Thyroid gland (tissue), 4 donors: Measurements from ENCODE around the gene MB.

Experiments used
- CTCF ChIP-seq, 6 experiments: fragments of 200-600 bp in 3 of 6; fragments of 450-650 bp in 3 of 6; sonication (generic) in 3 of 6; IDR thresholded peaks; one replicate each; pipeline ENCODE4 v1.5.1; 2016 to 2019; ENCODE audit warnings: antibody characterized with exemption in 6 of 6, mild to moderate bottlenecking in 2 of 6, inconsistent platforms in 1 of 6, moderate library complexity in 1 of 6
- POLR2A ChIP-seq, 2 donors: fragments of 450-650 bp; IDR thresholded peaks; one replicate each; pipeline ENCODE4 v1.6.1; 2017; ENCODE audit warnings: antibody characterized with exemption in 2 of 2, mild to moderate bottlenecking in 2 of 2, moderate library complexity in 1 of 2

GRCh38 chr22:35593891-35594470 is 23.1 kb downstream of the MB start:
- TF ChIP-seq CTCF (IDR thresholded peaks at IDR 0.05) (no peak), POLR2A (IDR thresholded peaks at IDR 0.05) (no peak)
